ENCODE data around the gene COMT.

COMT gene

DNA sequence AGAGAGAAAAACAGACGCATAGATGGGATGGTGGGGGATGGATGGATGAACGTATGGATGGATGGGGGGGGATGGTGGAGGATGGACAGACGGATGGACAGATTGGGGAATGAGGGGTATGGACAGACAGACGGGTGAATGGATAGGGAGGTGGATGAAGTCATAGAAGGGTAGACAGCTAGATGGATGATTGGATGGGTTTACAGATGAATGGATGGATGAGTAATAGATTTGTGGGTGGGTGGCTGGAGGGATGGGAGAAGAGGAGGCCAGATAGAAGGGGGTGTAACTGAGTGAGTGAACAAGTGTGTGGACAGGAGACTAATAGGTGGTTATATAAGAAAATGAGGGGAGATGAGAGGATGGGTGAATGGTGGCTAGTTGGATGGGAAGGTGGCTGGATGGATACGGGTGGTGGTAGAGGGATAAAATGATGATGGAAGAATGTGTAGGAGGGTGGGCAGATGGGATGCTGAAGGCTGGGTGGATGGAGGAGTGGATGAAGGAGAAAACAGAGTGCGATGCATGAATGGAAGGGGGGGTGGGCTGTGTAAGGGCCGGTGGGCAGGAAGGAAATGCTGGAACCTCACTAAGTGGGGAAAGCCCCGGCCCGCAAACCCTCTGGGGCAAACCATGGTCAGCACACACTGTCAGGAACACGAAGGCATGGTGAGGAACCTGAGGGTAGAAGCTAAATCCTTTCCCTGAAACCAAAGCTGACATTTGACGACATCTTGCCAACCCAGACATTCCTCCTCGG is 53.5 kb downstream of the COMT start:
- no peak for DNase-seq (ENCODE audit: low read depth)

- no peak for DNase-seq (ENCODE audit: low read depth)
Observed at GRCh38 chr22:19995611-19996339, 54.2 kb downstream of the COMT start.

DNA sequence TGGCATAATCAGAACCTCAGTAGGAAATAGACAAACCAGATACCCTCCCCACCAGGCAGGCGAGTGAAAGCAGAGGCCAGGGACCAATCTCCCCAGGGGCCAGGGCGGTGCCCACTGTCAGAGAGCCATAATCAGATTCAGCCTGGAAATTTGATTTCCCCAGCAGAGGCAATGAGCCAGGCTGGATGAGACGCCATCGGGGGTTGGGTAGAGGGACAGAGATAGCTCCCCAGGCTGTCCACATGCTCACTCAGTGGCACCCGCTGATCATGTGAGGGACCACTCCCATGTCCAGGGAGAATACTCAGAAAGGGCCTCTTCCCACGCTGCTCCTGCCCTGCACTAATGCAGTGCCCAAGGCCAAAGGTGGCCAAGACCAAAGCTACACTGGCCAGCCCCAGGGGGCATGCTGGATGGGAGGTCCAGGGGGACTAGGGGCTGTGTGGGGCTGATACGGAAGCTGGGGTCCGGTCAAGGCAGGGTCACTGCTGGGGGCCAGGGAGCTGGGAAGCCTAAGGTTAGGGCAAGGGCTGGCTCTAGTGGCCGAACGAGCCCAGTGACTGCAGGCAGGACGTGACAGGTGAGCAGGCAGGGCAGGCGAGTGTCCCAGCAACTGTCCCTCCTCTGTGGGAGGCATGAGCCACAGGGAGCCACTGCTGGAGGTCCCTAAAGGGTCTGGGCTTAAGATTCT is 55.3 kb downstream of the COMT start:
- no peak for DNase-seq (ENCODE audit: low read depth)

DNA sequence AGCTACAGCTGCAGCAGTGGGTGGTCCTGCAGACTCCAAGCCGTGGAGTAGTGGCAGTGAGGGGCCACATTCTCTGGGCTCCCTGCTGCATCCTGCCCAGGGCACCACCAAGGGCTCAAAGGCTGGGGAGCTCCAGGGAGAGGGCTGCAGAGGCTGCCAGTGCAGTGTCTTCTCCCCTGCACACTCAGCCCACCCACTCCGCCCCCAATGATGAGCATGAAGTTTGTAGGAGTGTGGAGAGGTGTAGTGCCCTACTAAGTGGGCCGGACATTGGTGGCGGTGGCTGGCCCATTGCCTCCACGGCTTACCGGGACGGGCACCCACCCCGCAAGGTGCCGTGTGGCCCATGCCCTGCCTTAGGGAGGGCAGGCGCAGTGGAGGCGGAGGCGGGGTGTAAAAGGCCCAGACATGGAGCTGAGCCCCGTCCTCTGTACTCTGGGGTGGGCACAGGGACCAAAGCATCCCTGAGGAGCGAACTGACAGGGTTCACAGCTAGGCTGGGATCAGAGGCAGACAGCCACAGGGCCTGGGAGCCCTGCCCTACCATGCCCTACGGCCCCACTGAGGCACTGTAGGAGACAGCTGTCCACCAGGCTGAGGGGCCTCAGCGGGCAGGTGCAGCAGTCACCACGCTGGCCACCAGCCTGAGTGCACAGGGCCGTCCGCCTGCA is 56.1 kb downstream of the COMT start:
- no peak for DNase-seq (ENCODE audit: low read depth)

DNA sequence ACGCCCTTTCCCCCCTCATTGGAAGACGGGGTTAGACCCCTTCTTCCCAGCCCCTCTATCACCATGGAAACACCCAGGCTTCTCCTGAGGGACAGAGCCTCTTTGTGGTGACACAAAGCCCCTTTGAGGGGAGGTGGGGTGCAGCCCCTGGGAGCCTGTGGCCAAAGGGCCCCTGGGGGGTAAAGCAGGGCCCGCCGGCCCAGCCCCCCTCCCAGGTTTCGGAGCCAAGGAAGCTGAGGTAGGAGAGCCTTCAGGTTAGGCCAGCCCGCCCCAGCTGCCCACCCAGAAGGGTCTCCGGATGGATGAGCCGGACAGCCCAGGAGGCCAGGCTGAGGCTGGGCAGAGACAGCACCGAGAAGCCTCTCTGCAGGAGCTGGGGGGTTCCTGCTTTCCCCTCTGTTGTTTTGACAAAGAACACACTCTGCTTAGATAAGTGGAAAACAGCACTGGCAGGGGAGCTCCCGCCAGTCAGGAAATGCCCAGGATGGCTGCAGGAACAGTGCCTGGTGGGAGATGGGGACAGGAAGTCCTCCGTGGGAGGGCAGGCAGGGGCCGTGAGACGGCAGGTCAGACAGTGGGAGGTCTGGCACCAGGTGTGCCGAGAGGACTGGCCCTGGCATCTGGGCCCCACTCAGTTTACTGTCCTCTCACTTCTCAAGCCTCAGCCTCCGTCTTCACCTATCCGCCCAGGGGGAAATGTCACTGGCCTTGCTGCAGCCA is 56.8 kb downstream of the COMT start:
- DNase-seq (ENCODE audit: low read depth): no peak

DNA sequence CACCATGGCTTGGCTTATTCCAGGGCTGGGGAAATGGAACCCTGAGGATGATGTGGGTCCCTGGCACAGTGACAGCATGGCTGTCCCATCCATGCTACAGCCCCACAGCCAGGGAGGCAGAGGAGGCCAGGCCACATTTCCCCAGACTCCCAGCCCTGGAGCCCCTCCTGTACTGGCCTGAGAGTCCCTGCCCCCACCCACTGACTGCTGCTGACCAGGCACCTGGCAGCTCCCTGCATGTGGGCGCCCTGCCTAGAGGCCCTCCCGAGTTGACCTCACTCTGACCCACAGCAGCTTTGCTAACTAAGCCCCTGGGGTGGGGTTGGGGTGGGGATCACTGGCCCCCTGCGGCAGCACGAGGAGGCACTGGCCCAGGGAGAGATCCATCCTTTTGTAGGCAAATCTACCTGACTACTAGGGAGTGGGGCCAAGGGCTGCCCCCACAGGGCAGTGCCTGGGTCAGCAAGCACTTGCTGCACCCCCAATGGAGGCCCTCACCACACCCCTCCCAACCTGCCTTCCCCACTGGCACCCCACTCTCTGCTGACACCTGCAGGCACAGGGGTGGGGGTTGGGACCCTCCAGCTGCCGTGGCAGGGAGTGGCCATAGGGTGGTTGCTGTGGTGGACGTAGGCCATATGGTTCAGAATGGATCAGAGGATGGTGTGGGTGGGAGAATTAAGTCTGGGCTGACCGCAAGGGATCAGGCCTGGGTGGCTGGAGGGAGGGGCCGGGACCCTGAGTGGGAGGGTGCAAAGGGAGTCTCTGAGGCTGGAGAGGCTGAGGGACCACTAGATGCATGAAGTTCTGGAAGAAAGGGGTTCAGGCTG is 57.6 kb downstream of the COMT start:
- no peak for DNase-seq (ENCODE audit: low read depth)

DNA sequence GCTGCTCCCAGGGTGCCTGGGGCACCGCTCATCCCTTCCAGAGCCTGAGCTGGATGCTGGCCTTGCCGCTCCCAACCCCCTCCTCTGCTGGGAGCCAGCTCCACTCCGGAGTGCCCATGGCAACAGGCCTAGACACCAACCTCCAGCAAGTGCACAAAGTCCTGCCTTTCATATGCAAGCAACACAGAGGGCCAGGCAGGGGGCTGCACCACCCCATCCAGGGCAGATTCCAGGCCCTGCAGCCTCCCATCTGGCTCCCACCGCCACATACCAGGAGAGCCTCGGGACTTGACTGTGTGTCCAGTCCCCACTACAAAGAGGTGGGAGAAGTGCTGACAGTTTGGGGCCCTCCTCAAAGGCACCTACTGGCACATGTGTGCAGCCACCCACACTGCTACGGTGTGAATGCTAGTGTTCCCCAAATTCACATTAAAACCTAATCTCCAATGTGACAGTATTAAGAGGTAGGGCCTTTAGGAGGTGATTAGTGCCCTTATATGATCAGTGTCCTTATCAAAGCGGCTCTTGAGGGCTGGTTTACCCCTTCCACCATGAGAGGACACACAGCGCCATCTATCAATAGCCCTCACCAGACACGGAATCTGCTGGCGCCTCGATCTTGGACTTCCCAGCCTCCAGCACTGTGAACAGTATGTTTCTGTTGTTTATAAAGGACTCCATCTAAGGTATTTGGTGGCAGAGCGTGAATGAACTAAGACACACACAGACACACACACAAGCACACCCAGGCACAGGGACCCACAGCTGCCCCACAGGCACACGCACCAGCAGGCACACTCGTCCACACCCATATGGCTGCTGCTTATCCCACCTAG is 58.9 kb downstream of the COMT start:
- DNase-seq (ENCODE audit: low read depth): no peak

DNA sequence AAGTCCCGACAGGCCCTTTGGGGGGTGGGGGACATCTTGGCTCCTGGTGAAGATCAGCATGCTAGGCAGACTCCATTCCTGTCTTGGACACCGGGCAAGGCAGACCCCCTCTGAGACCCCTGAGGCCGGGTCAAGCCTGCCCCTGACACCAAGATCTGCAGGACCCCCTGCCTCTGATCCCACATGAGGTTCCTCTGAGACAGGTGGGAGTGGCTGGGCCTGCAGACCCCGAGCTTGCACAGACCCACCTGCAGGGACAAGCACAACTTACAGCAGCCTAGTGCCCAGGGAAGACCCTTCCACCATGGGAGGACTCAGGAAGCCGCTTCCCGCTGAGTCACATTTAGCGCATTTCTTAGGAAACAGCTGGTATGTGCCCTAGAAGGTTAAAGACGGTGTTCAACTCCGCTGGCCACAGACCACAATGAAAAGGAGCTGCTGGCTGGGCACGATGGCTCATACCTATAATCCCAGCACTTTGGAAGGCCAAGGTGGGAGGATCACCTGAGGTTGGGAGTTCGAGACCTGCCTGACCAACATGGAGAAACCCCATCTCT is 59.6 kb downstream of the COMT start:
- DNase-seq (ENCODE audit: low read depth): no peak

DNA sequence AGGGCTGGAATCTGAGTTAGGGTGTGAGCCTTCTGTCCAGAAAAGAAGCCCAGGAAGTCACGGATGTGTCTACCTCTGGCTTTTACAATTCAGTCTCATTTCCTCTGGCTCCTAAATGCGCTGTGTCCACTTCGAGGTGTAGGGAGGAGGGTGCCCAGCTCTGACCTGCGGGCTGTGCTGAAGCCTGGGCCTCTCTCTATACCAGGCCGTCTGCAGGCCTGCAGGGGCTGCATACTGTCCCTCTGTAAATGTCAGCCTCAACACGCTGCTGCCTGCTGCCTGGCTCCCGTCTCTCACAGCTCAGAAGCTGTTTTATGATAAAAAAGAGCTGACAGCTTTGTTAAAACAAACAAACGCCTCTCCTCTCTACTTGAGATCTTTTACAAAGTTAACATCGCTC is 60.6 kb downstream of the COMT start:
- no peak for DNase-seq (ENCODE audit: low read depth)

DNA sequence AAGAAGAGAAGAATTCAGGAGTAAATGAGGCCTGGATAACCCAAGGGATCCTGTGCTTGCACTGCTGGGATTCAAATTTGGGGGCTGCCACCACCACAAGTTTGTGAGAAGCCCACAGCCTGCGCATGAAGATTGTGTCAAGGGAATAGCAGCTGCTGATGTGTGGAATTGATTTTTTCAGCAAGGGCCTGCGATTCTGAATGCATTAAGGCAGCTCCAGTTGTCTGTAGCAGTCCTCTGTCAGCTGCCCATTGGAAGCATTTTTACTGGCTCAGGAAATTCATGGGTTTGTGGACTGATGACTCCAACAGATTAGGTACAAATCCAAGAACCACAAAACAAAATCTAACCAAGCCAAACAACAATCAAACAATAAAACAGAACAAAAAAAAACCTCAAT is 61.1 kb downstream of the COMT start:
- DNase-seq (ENCODE audit: low read depth): no peak

- no peak for DNase-seq (ENCODE audit: low read depth)
Observed at GRCh38 chr22:20003304-20003703, 61.7 kb downstream of the COMT start.

DNA sequence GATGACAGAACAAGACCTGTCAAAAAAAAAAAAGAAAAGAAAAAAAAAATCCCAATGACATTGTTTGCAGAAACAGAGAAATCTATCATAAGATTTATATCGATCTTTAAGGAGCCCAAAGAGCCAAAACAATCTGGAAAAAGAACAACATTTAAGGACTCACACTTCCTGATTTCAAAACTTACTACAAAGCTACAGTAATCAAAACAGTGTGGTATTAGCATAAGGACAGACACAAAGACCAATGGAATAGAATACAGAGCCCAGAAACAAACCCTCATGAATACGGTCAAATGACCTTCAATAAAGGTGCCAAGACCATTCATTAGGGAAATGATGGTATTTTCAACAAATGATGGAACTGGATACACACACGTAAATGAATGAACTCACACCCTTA is 62.9 kb downstream of the COMT start:
- DNase-seq (ENCODE audit: low read depth): no peak

DNA sequence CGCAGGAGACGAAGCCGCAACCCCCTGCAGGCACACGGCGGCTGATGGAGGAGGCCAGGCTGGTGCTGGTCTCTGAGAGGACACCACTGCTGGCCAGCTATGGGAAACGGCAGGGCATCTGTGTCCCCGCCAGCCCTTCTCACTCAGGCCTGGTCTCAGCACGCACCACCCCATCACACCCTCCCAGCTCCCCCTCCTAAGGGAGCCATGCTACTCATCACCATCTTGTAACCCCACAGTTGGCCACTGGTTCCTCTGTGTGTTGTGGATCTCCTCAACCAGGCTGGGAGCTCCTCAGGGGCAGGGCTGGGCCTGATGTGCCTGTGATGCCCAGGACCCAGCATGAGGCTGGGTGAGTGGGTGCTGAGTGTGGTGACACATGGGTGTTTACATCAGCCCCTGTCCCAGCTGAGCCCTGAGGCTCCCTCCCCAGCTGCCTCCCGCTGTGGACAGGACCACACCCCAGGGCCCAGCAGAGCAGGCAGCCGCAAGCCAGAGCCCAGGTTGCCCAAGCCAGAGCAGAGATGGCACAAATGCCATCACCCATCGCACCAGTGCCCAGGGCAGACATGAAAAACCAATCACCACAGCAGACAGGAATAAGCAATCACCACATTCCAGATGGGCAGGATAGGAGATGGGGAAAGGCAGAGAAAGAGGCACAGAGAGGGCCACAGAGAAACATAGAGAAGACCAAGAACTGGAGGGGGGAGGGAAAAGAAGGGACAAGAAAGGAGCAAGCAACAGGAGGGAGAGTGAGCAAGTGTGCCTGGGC is 66.8 kb downstream of the COMT start:
- DNase-seq (ENCODE audit: low read depth): no peak

GRCh38 chr22:20009018-20009491 is 67.5 kb downstream of the COMT start:
- DNase-seq (ENCODE audit: low read depth): no peak

GRCh38 chr22:20009582-20010306 is 68.2 kb downstream of the COMT start:
- no peak for DNase-seq (ENCODE audit: low read depth)

GRCh38 chr22:20010307-20011122 is 68.9 kb downstream of the COMT start:
- no peak for DNase-seq (ENCODE audit: low read depth)
